COR-L47 (cell line): ENCODE results near the gene SMLR1.
"Not testable (repeated sequence)": the region's sequence is repeated elsewhere in the genome, so short reads cannot be mapped to it uniquely, and the experiment has no call there.

Experiments
- DNase-seq: peaks from one replicate; lab custom pipeline; 2025; lab: John Stamatoyannopoulos, UW

The SMLR1 gene

GRCh38 chr6:130827247-130828149 is at the start of gene SMLR1:
Gene SMLR1, plus strand, starts transcription at chr6:130827406. Its CDS starts 8 bp downstream, at chr6:130827414.
- DNase-seq, result no peak

- no peak for DNase-seq
Measured at GRCh38 chr6:130778946-130779657, 48.1 kb upstream of the SMLR1 start.

- no peak for DNase-seq
Measured at GRCh38 chr6:130779658-130780033, 47.6 kb upstream of the SMLR1 start.

GRCh38 chr6:130780122-130780521 is 47.1 kb upstream of the SMLR1 start:
- no peak for DNase-seq

- DNase-seq, result no peak
Measured at GRCh38 chr6:130781557-130781956, 45.6 kb upstream of the SMLR1 start.

- no peak for DNase-seq
Measured at GRCh38 chr6:130783416-130784107, 43.6 kb upstream of the SMLR1 start.

- no peak for DNase-seq
Measured at GRCh38 chr6:130787726-130788500, 39.3 kb upstream of the SMLR1 start.

GRCh38 chr6:130788954-130789353 is 38.3 kb upstream of the SMLR1 start:
- DNase-seq, result no peak

GRCh38 chr6:130794010-130794697 is 33.1 kb upstream of the SMLR1 start:
- no peak for DNase-seq

GRCh38 chr6:130794738-130795137 is 32.5 kb upstream of the SMLR1 start:
- DNase-seq, result no peak

GRCh38 chr6:130796313-130796905 is 30.8 kb upstream of the SMLR1 start:
- peak; percentile 39 for DNase-seq

GRCh38 chr6:130797061-130797460 is 30.1 kb upstream of the SMLR1 start:
- DNase-seq, result no peak

GRCh38 chr6:130801368-130801767 is 25.8 kb upstream of the SMLR1 start:
- not testable (repeated sequence) for DNase-seq

- no peak for DNase-seq
Measured at GRCh38 chr6:130810307-130811030, 16.7 kb upstream of the SMLR1 start.

GRCh38 chr6:130811932-130812331 is 15.3 kb upstream of the SMLR1 start:
- DNase-seq, result no peak

GRCh38 chr6:130814506-130814905 is 12.7 kb upstream of the SMLR1 start:
- DNase-seq, result no peak

GRCh38 chr6:130815200-130816071 is 11.8 kb upstream of the SMLR1 start:
- DNase-seq, result no peak

GRCh38 chr6:130822736-130823135 is 4.5 kb upstream of the SMLR1 start:
- DNase-seq, result no peak
